ENCODE measurements around the gene TBX21.
A peak's percentile ranks its signal among the peaks of the same experiment; 100 is the strongest.

TBX21 gene

GRCh38 chr17:47714773-47715396 is 18.2 kb upstream of the TBX21 start:
- DNase-seq (ENCODE audit: low spot score): no peak

- no peak for DNase-seq (ENCODE audit: low spot score)
Measured at GRCh38 chr17:47715669-47716325, 17.2 kb upstream of the TBX21 start.

- DNase-seq (ENCODE audit: low spot score): no peak
Measured at GRCh38 chr17:47716375-47716774, 16.7 kb upstream of the TBX21 start.

GRCh38 chr17:47717261-47717697 is 15.8 kb upstream of the TBX21 start:
- DNase-seq (ENCODE audit: low spot score): peak; percentile 46

GRCh38 chr17:47717979-47718621 is 14.9 kb upstream of the TBX21 start:
- DNase-seq (ENCODE audit: low spot score): no peak

- DNase-seq (ENCODE audit: low spot score): no peak
Measured at GRCh38 chr17:47718634-47719405, 14.2 kb upstream of the TBX21 start.

GRCh38 chr17:47719411-47720152 is 13.5 kb upstream of the TBX21 start:
- no peak for DNase-seq (ENCODE audit: low spot score)

GRCh38 chr17:47720196-47720595 is 12.8 kb upstream of the TBX21 start:
- DNase-seq (ENCODE audit: low spot score): no peak

GRCh38 chr17:47720754-47721533 is 12.1 kb upstream of the TBX21 start:
- peak; percentile 61 for DNase-seq (ENCODE audit: low spot score)

GRCh38 chr17:47721725-47722124 is 11.3 kb upstream of the TBX21 start:
- no peak for DNase-seq (ENCODE audit: low spot score)

- no peak for DNase-seq (ENCODE audit: low spot score)
Measured at GRCh38 chr17:47724705-47725104, 8.3 kb upstream of the TBX21 start.

GRCh38 chr17:47725446-47726111 is 7.5 kb upstream of the TBX21 start:
- DNase-seq (ENCODE audit: low spot score): no peak

GRCh38 chr17:47726796-47727703 is 6.0 kb upstream of the TBX21 start:
- DNase-seq (ENCODE audit: low spot score): no peak

- no peak for DNase-seq (ENCODE audit: low spot score)
Measured at GRCh38 chr17:47727704-47728036, 5.4 kb upstream of the TBX21 start.

GRCh38 chr17:47728214-47728877 is 4.7 kb upstream of the TBX21 start:
- DNase-seq (ENCODE audit: low spot score): no peak

- no peak for DNase-seq (ENCODE audit: low spot score)
Measured at GRCh38 chr17:47729476-47729875, 3.6 kb upstream of the TBX21 start.

GRCh38 chr17:47730681-47731080 is 2.4 kb upstream of the TBX21 start:
- no peak for DNase-seq (ENCODE audit: low spot score)

- DNase-seq (ENCODE audit: low spot score): no peak
Measured at GRCh38 chr17:47731396-47731795, 1.6 kb upstream of the TBX21 start.

- DNase-seq (ENCODE audit: low spot score): no peak
Measured at GRCh38 chr17:47732399-47733046, 513 bp upstream of the TBX21 start.

Measured in iPS-NIHi11 (cell line).